ENCODE results near the gene TBKBP1.

Gene TBKBP1

GRCh38 chr17:47712330-47713023, 18.5 kb downstream of the TBKBP1 start:
- no peak for TF ChIP-seq PAX5 (IDR thresholded peaks at IDR 0.05; ENCODE audit: insufficient read depth, low read length, severe bottlenecking)
- TF ChIP-seq POLR2A (IDR thresholded peaks at IDR 0.05; ENCODE audit: low read depth, low read length) = no peak
- no peak for TF ChIP-seq SPI1 (IDR thresholded peaks at IDR 0.05; ENCODE audit: low read depth, low read length)
- no peak for TF ChIP-seq POLR2AphosphoS5 (IDR thresholded peaks at IDR 0.05; ENCODE audit: low read depth, low read length)
- no peak for TF ChIP-seq TAF1 (IDR thresholded peaks at IDR 0.05; ENCODE audit: low read depth, low read length)
- no peak for TF ChIP-seq POU2F2 (IDR thresholded peaks at IDR 0.05; ENCODE audit: low read depth, low read length)
- DNase-seq (ENCODE audit: insufficient read length, low spot score) (no peak), FAIRE-seq (no peak)

DNA sequence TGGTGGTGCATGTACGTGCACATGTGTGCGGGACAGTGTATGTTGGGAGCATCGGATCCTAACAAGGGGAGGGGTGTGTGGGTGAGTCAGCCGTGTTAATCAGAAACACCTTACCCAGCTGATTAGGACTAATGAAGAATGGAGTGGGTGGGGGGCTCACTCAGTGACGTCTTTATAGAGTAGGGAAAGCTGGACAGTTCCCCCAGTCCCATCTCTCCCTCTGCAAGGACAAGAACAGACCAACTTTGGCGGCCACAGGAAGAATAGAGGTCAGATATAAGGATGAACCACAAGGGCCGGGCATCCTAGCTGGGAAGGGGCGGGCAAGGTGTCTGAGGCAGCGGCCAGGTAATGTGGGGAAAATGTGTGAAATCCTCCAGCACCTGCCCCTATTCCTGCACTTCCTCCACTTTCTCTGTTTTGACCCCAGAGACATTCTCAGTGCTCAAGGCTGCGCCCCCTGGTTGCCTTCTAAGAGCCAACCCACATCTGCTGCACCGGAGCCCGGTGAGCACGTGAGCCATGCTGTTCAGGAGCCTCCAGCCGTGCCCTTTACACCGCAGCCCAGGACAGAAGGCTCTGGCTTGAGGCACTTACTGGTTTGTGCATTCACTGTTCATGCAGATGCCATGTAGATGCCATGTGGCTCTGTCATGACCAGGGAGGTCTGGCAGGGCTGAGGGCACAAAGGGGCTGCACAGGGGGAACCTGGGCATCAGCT, 20.2 kb downstream of the TBKBP1 start:
- no peak for DNase-seq (ENCODE audit: insufficient read length, low spot score)
- peak; percentile 5 for FAIRE-seq
- no peak for TF ChIP-seq TAF1 (IDR thresholded peaks at IDR 0.05; ENCODE audit: low read depth, low read length)
- TF ChIP-seq PAX5 (IDR thresholded peaks at IDR 0.05; ENCODE audit: insufficient read depth, low read length, severe bottlenecking) = no peak
- no peak for TF ChIP-seq POLR2AphosphoS5 (IDR thresholded peaks at IDR 0.05; ENCODE audit: low read depth, low read length)
- no peak for TF ChIP-seq SPI1 (IDR thresholded peaks at IDR 0.05; ENCODE audit: low read depth, low read length)
- no peak for TF ChIP-seq POLR2A (IDR thresholded peaks at IDR 0.05; ENCODE audit: low read depth, low read length)
- no peak for TF ChIP-seq POU2F2 (IDR thresholded peaks at IDR 0.05; ENCODE audit: low read depth, low read length)

DNA sequence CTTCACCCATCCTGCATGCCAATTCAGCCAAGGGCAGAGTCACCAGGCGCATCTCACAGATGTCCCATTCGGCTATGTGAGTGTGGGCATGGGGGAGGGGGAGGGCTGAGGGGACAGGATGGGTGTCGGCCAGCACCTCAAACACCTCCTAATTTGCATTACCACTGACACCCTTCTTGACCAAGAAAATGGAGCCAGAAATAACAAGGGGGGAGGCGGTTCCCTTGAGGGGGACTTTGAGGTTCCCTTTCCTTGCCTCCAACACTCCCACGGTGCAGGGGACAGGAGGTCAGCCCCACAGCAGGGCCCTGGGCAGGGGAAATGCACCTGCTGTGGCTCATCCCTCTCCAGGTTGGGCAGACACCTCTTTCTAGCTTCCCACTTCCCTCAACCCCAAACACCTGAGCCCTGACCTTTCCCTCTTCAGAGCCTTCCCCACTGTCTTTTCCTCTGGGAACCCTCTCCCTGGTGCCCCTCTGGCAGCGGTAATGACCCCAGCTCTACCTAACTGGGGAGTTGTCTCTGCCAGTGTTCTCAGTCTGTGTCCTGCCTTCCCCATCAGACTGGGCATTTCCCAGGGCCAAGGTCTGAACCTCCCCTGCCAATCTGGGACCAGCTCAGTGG, 20.9 kb downstream of the TBKBP1 start:
- DNase-seq (ENCODE audit: insufficient read length, low spot score) = no peak
- no peak for TF ChIP-seq PAX5 (IDR thresholded peaks at IDR 0.05; ENCODE audit: insufficient read depth, low read length, severe bottlenecking)
- TF ChIP-seq POLR2A (IDR thresholded peaks at IDR 0.05; ENCODE audit: low read depth, low read length) = no peak
- no peak for TF ChIP-seq TAF1 (IDR thresholded peaks at IDR 0.05; ENCODE audit: low read depth, low read length)
- TF ChIP-seq POLR2AphosphoS5 (IDR thresholded peaks at IDR 0.05; ENCODE audit: low read depth, low read length) = no peak
- peak; percentile 52; the same call in 1 of the 2 replicates for TF ChIP-seq POU2F2 (IDR thresholded peaks at IDR 0.05; ENCODE audit: low read depth, low read length)
- peak; percentile 26 for FAIRE-seq

DNA sequence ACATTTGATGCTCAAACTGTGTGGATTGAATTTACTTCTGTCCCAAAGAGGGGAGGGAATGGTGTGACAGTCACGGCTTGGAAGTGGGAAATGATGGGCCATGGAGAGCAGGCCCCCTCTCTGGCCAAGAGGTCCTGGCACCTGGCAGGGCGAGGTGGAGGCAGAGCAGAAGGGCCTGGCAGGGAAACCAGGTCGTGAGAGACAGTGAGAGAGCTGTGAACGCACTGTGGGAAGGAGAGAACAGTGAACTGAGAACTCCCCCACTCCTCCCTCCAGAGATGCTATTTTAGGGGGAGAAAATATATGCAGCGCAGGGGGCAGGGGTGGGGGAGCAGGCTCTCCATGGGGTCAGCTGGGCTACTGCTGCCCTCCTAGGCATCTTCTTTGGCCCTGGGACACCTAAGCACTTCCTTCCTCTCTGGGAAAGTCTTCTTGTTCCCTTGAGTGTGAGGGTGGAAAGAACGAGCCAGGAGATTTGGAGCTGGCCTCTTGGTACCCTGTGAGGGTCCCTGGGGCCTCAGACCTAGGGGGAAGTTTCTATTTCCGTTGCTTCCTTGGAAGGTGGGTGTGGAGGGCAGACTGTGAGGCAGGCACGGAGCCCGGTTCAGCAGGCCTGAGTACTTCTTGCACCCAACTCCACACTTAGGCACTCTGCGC, 21.8 kb downstream of the TBKBP1 start:
- no peak for FAIRE-seq
- DNase-seq (ENCODE audit: insufficient read length, low spot score) = no peak
- TF ChIP-seq TAF1 (IDR thresholded peaks at IDR 0.05; ENCODE audit: low read depth, low read length) (no peak), PAX5 (IDR thresholded peaks at IDR 0.05; ENCODE audit: insufficient read depth, low read length, severe bottlenecking) (no peak), POU2F2 (IDR thresholded peaks at IDR 0.05; ENCODE audit: low read depth, low read length) (no peak), POLR2A (IDR thresholded peaks at IDR 0.05; ENCODE audit: low read depth, low read length) (no peak), SPI1 (IDR thresholded peaks at IDR 0.05; ENCODE audit: low read depth, low read length) (no peak), POLR2AphosphoS5 (IDR thresholded peaks at IDR 0.05; ENCODE audit: low read depth, low read length) (no peak)

GRCh38 chr17:47716375-47716774, 22.4 kb downstream of the TBKBP1 start:
- FAIRE-seq = no peak
- TF ChIP-seq PAX5 (IDR thresholded peaks at IDR 0.05; ENCODE audit: insufficient read depth, low read length, severe bottlenecking) = no peak
- no peak for TF ChIP-seq POU2F2 (IDR thresholded peaks at IDR 0.05; ENCODE audit: low read depth, low read length)
- no peak for TF ChIP-seq POLR2AphosphoS5 (IDR thresholded peaks at IDR 0.05; ENCODE audit: low read depth, low read length)
- no peak for TF ChIP-seq SPI1 (IDR thresholded peaks at IDR 0.05; ENCODE audit: low read depth, low read length)
- TF ChIP-seq TAF1 (IDR thresholded peaks at IDR 0.05; ENCODE audit: low read depth, low read length) = no peak
- TF ChIP-seq POLR2A (IDR thresholded peaks at IDR 0.05; ENCODE audit: low read depth, low read length) = no peak
- no peak for DNase-seq (ENCODE audit: insufficient read length, low spot score)

DNA sequence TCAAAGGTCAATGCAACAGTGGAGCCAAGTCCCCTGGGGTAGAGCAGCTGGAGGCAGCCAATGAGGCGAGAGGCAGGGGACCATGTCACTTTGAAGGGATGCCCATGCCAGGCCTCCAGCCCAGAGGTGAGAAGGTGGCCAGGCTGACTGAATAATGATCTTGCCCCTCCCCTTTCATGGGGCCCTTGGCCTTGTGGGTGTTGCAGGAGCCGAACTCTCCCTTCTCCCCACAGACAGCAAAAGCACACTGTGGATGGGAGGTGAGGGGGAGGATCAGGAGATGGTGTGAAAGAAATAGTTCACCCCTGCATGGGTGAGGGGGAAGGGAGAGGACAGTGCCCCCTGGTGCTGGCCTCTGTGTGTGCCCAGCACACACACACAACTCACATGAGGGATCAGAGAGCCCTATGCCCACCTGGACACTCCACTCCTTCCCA, 23.3 kb downstream of the TBKBP1 start:
- DNase-seq (ENCODE audit: insufficient read length, low spot score) = no peak
- TF ChIP-seq PAX5 (IDR thresholded peaks at IDR 0.05; ENCODE audit: insufficient read depth, low read length, severe bottlenecking) (no peak), TAF1 (IDR thresholded peaks at IDR 0.05; ENCODE audit: low read depth, low read length) (no peak), POU2F2 (IDR thresholded peaks at IDR 0.05; ENCODE audit: low read depth, low read length) (no peak)
- no peak for FAIRE-seq

DNA sequence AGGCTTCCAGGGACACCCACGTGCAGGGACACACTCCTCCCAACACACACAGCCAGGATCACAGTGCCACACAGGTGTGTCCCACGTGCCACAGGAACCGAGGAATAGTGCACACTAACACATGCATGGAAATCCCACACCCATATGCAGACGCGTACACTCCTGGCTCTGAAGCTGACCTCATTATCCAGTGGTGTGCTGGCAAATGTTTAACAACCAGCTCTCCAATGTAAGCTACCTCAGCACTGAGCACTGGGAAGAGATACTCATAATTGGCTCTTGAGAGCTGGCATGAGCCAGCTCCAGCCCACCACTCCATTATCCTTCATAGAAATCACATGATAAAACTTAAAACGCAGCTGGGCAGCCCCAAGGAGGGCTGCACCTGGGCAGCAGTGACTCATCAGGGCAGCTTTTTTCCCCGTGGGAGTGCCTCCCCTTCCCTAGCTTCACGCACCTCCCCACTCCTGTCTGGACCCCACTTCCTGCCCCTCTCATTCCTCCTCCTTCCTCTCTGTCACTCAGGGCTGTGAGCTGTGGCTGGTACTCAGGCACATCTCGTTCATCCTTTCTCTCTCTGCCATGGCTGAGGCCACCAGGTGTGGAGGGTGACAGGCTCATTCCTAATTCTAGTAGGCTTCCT, 24.1 kb downstream of the TBKBP1 start:
- FAIRE-seq = no peak
- DNase-seq (ENCODE audit: insufficient read length, low spot score) = no peak
- TF ChIP-seq PAX5 (IDR thresholded peaks at IDR 0.05; ENCODE audit: insufficient read depth, low read length, severe bottlenecking) = no peak
- no peak for TF ChIP-seq POLR2AphosphoS5 (IDR thresholded peaks at IDR 0.05; ENCODE audit: low read depth, low read length)
- no peak for TF ChIP-seq TAF1 (IDR thresholded peaks at IDR 0.05; ENCODE audit: low read depth, low read length)
- no peak for TF ChIP-seq SPI1 (IDR thresholded peaks at IDR 0.05; ENCODE audit: low read depth, low read length)
- TF ChIP-seq POU2F2 (IDR thresholded peaks at IDR 0.05; ENCODE audit: low read depth, low read length) = no peak

GRCh38 chr17:47718634-47719405, 24.9 kb downstream of the TBKBP1 start:
- no peak for FAIRE-seq

More at GRCh38 chr17:47718634-47719405, 24.9 kb downstream of the TBKBP1 start:
- no peak for TF ChIP-seq SPI1 (IDR thresholded peaks at IDR 0.05; ENCODE audit: low read depth, low read length)
- no peak for TF ChIP-seq POU2F2 (IDR thresholded peaks at IDR 0.05; ENCODE audit: low read depth, low read length)
- TF ChIP-seq PAX5 (IDR thresholded peaks at IDR 0.05; ENCODE audit: insufficient read depth, low read length, severe bottlenecking) = no peak
- no peak for TF ChIP-seq POLR2AphosphoS5 (IDR thresholded peaks at IDR 0.05; ENCODE audit: low read depth, low read length)
- TF ChIP-seq TAF1 (IDR thresholded peaks at IDR 0.05; ENCODE audit: low read depth, low read length) = no peak
- no peak for TF ChIP-seq POLR2A (IDR thresholded peaks at IDR 0.05; ENCODE audit: low read depth, low read length)
- DNase-seq (ENCODE audit: insufficient read length, low spot score) = no peak
